GM18951 (cell line): ENCODE measurements around the gene LEF1.

Source experiments
- POLR2A ChIP-seq: IDR thresholded peaks from 4 replicates; pipeline ENCODE4 v1.6.1; 2011; ENCODE audit warnings: mild to moderate bottlenecking; ENCODE audit not compliant: insufficient read length, insufficient read depth; ENCODE audit errors: extremely low read depth
- in situ Hi-C: fragments of 300-500 bp; cut with MboI; formaldehyde crosslinking; loops from one replicate; pipeline ENCODE4 v1.12.0; 2022; ENCODE audit warnings: low sequenced_read_pairs, mixed read lengths, inconsistent platforms; ENCODE audit not compliant: unreplicated experiment

The LEF1 gene

DNA sequence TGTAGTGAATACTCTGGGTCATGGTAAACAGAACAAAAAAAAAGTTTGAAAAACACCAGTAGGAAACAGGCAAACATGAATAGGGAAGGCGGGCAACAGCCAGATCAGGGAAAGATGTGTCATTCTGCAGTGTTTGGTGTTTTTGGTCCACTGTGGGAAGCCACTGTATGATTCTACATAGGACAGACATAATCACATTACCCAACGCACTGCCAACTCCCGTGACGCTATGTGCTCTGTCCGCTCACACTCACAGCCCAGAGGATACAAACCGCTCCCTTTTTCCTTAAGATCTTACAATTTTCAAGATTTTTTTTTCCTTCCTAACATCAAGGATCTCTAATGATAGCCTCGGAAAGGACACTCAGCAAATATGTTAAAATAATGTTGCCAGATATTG lies 119.7 kb downstream of the LEF1 start:
- in situ Hi-C loops = loop anchor here (10.0 kb wide), 1 partner anchor 116 kb away; the partner anchor contains the start of gene LEF1
- no peak for TF ChIP-seq POLR2A

DNA sequence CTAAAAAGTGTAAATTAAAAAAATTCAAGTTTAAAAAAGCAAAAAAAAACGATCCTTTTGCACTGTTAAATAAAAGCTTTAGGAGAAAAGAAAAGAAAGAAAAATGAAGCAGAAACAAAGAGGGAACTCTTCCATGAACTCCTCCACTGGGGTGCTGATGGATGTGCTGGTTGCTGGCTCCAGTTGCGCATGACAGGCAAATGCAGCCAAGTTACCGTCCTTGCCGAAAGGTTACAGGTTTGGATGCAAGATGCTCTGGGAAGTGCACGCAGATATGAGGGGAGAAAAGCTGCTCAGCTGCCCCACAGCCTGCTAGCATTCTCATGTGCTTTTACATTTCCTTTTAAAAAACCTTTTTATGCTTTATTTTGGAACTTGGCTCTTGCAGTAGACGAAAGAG lies 120.6 kb downstream of the LEF1 start:
- in situ Hi-C loops = loop anchor here (10.0 kb wide), 1 partner anchor 117 kb away; the partner anchor contains the start of gene LEF1
- no peak for TF ChIP-seq POLR2A

GRCh38 chr4:108047199-108047598 lies 121.5 kb downstream of the LEF1 start:
- no peak for TF ChIP-seq POLR2A
- in situ Hi-C loops = loop anchor here (10.0 kb wide), 1 partner anchor 118 kb away; the partner anchor contains the start of gene LEF1

GRCh38 chr4:108045687-108046024 lies 123.1 kb downstream of the LEF1 start:
- TF ChIP-seq POLR2A = no peak
- in situ Hi-C loops = loop anchor here (10.0 kb wide), 1 partner anchor 119 kb away; the partner anchor contains the start of gene LEF1

GRCh38 chr4:108044951-108045686 lies 123.6 kb downstream of the LEF1 start:
- no peak for TF ChIP-seq POLR2A
- in situ Hi-C loops = loop anchor here (10.0 kb wide), 1 partner anchor 120 kb away; the partner anchor contains the start of gene LEF1

DNA sequence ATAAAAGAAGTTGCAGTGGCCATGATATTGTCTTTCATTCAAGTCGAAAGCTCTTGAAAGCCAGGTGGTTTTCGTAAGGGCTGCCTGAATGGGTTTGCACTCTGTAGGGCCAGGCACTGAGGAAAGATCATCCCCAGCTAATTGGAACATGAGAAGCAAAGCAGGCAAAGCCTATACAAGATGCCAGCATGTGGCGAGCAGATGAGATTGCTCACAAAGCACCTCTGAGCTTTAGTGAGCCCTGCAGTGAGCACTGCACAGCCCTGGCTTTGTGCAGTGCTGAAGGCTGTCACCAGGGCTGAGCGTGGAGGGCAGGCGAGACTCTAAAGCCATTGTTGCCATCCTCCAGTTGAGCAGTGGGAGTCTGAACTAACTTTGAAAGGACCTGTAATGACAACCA lies 125.2 kb downstream of the LEF1 start:
- no peak for TF ChIP-seq POLR2A
- in situ Hi-C loops = loop anchor here (10.0 kb wide), 1 partner anchor 121 kb away; the partner anchor contains the start of gene LEF1

- in situ Hi-C loops = loop anchor here (10.0 kb wide), 1 partner anchor 122 kb away; the partner anchor contains the start of gene LEF1
- TF ChIP-seq POLR2A = no peak
Measured at GRCh38 chr4:108042927-108043326, 125.8 kb downstream of the LEF1 start.

DNA sequence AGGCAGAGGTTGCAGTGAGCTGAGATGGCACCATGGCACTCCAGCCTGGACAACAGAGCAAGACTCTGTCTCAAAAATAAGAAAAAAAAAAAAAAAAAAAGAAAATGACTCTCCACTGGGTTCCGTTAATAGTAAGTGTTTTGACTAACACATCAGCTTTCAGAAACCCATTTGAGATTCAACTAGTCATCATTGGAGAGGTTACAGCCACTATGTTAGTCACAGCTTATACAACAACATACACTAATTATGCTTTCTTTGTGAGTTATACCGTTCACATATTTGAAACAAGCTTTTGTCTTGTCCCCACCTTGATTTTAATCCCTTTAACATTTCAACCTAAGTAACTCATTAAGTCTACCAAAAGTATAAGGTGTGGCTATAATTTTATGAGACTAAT lies 130.8 kb downstream of the LEF1 start:
- in situ Hi-C loops = no loop called here
- no peak for TF ChIP-seq POLR2A

DNA sequence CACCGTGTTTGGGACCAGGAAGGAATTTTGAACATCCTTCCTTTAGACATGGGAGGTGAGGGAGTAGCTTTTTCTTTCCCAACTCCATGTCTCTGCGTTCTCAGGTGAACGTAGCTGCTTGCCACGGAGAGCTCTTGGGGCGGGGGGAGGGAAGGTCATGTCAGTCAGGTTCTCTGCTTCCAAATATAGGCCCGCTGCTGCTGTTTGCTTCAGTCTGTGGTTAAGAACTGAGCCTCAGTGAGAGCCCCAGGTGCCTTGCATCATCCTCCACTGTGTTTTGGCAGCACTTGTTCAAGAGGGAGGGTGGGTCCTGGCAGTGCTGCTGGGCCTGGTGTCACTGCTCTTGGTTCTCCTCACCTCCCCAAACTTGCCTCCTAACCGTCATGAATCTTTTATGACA lies 132.5 kb downstream of the LEF1 start:
- no peak for TF ChIP-seq POLR2A
- in situ Hi-C loops = no loop called here

DNA sequence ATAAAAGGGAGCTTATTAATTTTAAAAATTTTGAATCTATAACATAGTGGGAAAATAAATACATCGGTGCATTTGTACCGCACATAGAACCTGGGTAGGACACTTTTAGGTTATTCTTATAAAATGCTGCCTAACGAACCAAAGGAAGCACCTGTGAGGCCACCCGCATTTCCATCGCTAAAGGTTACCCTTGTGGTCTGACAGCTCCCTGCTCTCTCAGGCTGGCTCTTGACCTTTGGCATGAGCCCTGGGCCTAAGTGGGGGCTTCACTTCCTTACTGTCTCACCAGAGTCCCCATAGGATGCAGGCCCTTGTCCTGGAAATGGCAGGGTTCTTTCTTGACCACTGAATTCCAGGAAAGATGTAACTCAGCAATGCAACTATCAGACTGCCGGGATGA lies 133.0 kb downstream of the LEF1 start:
- TF ChIP-seq POLR2A = no peak
- in situ Hi-C loops = no loop called here

GRCh38 chr4:108034565-108034964 lies 134.2 kb downstream of the LEF1 start:
- in situ Hi-C loops = no loop called here

DNA sequence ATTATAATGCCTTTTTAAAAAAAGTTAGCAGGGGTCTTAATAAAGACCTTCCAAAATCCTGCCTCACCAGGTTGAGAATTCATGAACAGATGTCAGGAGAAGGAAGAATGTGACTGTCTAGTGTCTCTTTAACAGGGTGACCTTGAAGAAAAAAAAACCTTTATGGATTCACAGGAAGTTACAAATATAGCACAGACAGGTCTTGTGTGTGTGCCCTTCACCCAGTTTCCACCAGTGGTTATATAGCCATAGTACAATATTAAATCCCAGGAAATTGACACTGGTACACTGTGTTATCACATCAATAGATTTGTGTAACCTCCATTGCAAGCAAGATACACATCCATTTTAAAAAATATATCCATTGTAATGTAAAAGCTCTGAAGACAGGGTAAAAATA lies 135.4 kb downstream of the LEF1 start:
- in situ Hi-C loops = no loop called here
- no peak for TF ChIP-seq POLR2A

More at GRCh38 chr4:108034565-108034964, 134.2 kb downstream of the LEF1 start:
- TF ChIP-seq POLR2A = no peak

DNA sequence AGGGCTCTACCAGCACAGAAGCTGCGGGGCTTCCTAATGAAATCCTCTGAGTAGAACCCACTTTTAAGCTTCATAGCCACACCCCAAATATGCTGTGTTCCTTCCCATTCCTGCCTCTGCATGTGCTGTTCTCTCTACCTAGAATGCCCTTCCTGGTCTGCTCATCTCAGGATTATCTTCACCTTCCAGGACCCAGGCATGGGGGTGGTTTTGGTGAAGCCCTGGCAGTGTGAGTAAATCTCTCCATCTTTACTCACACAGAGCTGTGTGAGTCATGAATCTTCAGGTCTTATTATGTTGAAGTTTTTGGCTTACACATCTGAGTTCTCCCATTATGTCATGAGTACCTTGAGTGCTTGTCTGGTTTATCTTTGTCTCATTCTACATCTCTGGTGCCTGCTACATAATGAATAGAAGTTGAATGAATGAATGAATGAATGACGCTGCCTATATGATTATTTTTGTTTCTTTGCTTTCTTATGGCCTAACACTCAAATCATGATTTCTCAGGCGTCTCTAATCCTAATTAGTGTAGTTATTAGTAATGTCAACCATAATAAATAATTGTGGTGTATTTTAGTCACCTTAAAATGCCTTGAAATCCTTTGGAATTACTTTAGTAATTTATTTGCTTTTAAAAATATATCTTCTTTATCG lies 137.2 kb downstream of the LEF1 start:
- TF ChIP-seq POLR2A = no peak
- in situ Hi-C loops = no loop called here

DNA sequence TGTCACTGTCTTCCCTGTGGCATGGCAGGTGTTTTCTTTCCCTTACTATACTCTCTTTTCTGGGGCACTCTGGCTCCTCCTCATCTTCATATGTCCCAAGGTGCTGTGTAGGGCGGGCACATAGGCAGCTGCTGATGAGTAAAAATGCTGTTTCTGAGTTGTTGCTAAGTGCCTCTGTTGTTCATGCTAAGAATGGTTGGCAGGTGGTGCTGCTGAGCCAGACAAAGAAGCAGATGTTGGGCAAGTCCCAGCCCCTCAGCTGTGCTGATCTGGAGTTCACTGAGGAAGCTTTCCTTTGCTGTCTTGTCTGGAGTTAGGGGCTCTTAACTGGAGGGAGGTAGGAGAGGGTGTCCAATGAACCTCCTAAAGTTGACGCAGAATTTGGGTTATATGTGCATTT lies 138.4 kb downstream of the LEF1 start:
- in situ Hi-C loops = no loop called here
- no peak for TF ChIP-seq POLR2A

- in situ Hi-C loops = no loop called here
- no peak for TF ChIP-seq POLR2A
Measured at GRCh38 chr4:108029731-108030130, 139.0 kb downstream of the LEF1 start.
